GM13977 (cell line): ENCODE data around the gene ANKMY1.

Source experiments
- DNase-seq: peaks from one replicate; pipeline ENCODE4 v3.0.0; 2012; ENCODE audit warnings: low spot score
- in situ Hi-C: fragments of 300-500 bp; cut with MboI; formaldehyde crosslinking; loops from one replicate; pipeline ENCODE4 v1.12.0; 2022; ENCODE audit warnings: low sequenced_read_pairs, low pct_unique_long_range_greater_than_20kb, mixed read lengths, inconsistent platforms; ENCODE audit not compliant: unreplicated experiment
- TF ChIP-seq, protein P1 (sequence below): IDR thresholded peaks from 2 replicates; pipeline ENCODE4 v1.5.1; 2012; ENCODE audit warnings: mild to moderate bottlenecking, control low read depth; ENCODE audit not compliant: insufficient read depth; ENCODE audit errors: extremely low read depth, missing control alignments

Gene ANKMY1

DNA sequence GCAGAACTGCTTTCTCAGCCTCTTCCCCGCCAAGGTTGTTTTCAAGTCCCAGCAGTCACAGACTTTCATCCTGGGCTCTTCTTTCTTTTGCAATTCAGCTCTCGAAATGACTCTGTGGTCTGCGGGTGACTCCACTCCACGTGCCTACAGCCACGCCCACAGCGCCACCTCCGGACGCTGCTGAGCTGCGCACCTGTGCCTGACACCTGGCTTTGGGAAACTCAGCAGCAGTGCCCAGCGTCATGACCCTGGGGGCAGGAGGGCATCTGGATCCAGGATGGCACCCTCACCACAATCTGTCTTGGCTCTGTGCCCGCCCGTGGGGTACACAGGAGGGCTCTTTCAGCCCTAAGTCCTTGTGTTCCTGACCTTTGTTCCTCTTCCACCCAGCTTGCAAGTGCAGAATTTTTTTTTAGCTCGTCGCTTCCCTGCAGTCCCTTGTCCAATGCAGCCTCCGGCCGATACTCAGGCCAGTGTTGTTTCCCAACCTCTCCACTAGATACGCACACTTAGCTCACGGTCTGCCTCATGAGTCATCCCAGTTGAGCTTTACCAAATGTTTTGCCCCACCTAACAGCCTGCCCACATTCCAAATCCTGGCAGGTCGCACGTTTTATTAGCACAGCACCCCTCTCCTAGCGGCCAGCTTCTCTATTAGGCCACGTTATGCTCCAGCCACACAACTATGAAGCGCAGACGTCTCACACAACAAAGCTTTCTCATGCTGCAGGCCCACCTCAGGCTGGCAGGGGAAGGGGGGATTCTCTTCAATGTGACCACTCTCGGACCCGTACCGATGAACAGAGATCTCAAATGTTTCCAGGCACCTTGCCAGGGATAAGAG, 22.2 kb upstream of the ANKMY1 start:
- peak; percentile 45 for DNase-seq
- TF ChIP-seq, protein P1, sequence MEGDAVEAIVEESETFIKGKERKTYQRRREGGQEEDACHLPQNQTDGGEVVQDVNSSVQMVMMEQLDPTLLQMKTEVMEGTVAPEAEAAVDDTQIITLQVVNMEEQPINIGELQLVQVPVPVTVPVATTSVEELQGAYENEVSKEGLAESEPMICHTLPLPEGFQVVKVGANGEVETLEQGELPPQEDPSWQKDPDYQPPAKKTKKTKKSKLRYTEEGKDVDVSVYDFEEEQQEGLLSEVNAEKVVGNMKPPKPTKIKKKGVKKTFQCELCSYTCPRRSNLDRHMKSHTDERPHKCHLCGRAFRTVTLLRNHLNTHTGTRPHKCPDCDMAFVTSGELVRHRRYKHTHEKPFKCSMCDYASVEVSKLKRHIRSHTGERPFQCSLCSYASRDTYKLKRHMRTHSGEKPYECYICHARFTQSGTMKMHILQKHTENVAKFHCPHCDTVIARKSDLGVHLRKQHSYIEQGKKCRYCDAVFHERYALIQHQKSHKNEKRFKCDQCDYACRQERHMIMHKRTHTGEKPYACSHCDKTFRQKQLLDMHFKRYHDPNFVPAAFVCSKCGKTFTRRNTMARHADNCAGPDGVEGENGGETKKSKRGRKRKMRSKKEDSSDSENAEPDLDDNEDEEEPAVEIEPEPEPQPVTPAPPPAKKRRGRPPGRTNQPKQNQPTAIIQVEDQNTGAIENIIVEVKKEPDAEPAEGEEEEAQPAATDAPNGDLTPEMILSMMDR = peak; percentile 40
- in situ Hi-C loops = no loop called here

DNA sequence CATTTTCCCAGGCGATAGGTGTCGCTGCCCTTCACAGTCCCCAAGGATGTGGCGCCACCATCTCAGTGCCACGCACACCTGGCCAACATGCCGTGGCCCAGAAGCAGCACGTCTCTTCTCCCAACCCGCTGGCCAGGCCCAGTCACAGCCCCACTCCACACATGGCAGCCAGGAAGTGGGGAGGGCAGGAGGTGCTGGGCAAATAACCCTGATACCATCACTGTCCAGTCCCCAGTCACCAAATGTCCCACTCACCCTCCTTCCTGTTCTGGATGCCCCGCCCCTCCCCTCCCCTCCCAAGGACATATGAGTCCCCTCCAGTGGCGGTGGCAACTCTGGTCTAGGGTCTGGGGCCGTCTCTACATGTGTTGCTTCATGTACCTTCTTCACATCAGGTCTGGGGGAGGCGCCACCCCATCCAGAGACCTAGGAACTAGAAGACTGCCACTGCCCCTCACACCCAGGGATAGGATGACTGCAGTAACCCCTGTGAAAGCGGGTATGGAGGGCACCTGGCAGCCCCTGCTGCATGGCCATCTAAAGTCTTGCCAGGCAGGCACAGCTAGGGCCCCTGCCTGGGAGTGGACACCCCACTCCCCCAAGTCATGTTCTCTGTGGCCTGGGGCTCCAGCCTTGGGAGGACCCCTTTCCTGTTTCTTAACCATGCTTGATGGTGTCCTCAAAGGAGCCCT, 21.4 kb upstream of the ANKMY1 start:
- TF ChIP-seq, protein P1 = no peak
- DNase-seq = no peak
- in situ Hi-C loops = no loop called here

GRCh38 chr2:240578488-240578887, 20.7 kb upstream of the ANKMY1 start:
- no peak for DNase-seq
- TF ChIP-seq, protein P1 = no peak
- in situ Hi-C loops = no loop called here

GRCh38 chr2:240578110-240578450, 20.3 kb upstream of the ANKMY1 start:
- no peak for DNase-seq

GRCh38 chr2:240577281-240578109, 19.7 kb upstream of the ANKMY1 start:
- TF ChIP-seq, protein P1 = no peak
- in situ Hi-C loops = no loop called here
- DNase-seq = no peak

More at GRCh38 chr2:240578110-240578450, 20.3 kb upstream of the ANKMY1 start:
- in situ Hi-C loops = no loop called here
- TF ChIP-seq, protein P1 = no peak

GRCh38 chr2:240576436-240577205, 18.8 kb upstream of the ANKMY1 start:
- TF ChIP-seq, protein P1 = no peak
- DNase-seq = no peak
- in situ Hi-C loops = no loop called here
